Measurements from ENCODE around the gene YIF1B. TPM values are rescaled to one million over a fixed set of nuclear protein-coding genes. Genes with fewer than 3 reads are reported as not detected.

The YIF1B gene
- total and polyA plus RNA-seq, 9 of the 15 experiments (the other 6 are each of a cell fraction or from before 2014, with no cell fraction given), result 8.5 to 586 (median 323) TPM

DNA sequence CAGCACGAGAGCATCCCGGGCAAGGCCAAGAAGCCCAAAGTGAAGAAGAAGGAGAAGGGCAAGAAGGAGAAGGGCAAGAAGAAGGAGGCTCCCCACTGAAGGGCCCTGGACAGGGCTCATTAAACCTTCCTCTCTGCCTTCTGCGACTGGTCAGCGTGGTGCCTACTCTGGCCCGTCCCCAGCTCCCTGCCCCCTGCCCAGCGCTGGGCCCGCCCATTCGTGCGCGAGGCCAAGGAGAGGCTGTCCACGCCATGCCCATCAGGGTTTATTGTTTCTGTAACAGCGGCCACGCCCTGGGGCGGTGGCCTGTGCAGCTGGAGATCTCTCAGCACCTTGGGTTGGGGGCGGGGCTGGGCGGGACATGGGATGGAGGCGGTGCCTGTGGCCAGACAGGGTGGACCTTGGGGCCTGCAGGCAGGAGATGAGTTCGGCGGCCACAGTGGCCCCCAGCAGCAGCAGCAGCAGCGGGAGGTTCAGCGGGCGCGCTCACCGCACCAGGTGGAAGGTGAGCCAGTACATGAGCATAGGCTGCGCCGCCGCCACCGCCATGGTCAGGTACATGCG is 10.8 kb downstream of the YIF1B start (continued):
- TF ChIP-seq ZFP1 (CRISPR knock-in tag; IDR thresholded peaks at IDR 0.05) (no peak), HNRNPLL (IDR thresholded peaks at IDR 0.05; ENCODE audit: low read depth, low read length, poor library complexity, severe bottlenecking) (no peak), MAZ (CRISPR knock-in tag; conservative IDR thresholded peaks at IDR 0.05 in 1 of 2, IDR thresholded peaks at IDR 0.05 in 1 of 2) (peak; percentile 44 to 96; a peak in 3 of 4 replicates), TCF3 (CRISPR knock-in tag; IDR thresholded peaks at IDR 0.05) (peak; percentile 59; the same call in 1 of the 2 replicates), HDAC1 (IDR thresholded peaks at IDR 0.05) (0 out of 4 replicates have a peak, but pooled peaks of 1 of the 2 experiments have one; percentile 44), DMBX1 (CRISPR knock-in tag; IDR thresholded peaks at IDR 0.05; ENCODE audit: borderline replicate concordance) (no peak), SOX6 (IDR thresholded peaks at IDR 0.05) (peak; percentile 40; the same call in 1 of the 2 replicates), POLR3G (IDR thresholded peaks at IDR 0.05; ENCODE audit: extremely low read depth, insufficient read length, insufficient replicate concordance) (no peak), POLR2A (conservative IDR thresholded peaks at IDR 0.05) (peak; percentile 49), POLR2B (IDR thresholded peaks at IDR 0.05; ENCODE audit: low read depth, partially characterized antibody) (peak; percentile 66), EP300 (IDR thresholded peaks at IDR 0.05; ENCODE audit: low read length) (peak; percentile 30; the same call in 1 of the 2 replicates), TRIM28 (IDR thresholded peaks at IDR 0.05) (no peak), ZC3H8 (IDR thresholded peaks at IDR 0.05) (no peak), ZNF239 (CRISPR knock-in tag; IDR thresholded peaks at IDR 0.05) (no peak), KLF16 (IDR thresholded peaks at IDR 0.05) (0 out of 2 replicates have a peak, but pooled peaks have one; percentile 12), TCF7 (IDR thresholded peaks at IDR 0.05; ENCODE audit: borderline replicate concordance) (0 out of 2 replicates have a peak, but pooled peaks have one; percentile 17), MEIS2 (IDR thresholded peaks at IDR 0.05; ENCODE audit: partially characterized antibody) (peak; percentile 100), RB1 (IDR thresholded peaks at IDR 0.05; ENCODE audit: low read depth) (peak; percentile 30; the same call in 1 of the 2 replicates), CCNT2 (IDR thresholded peaks at IDR 0.05; ENCODE audit: borderline replicate concordance, extremely low read depth, insufficient read length, low read depth, low read length) (peak; percentile 50), ZNF778 (CRISPR knock-in tag; IDR thresholded peaks at IDR 0.05) (no peak)
- TF ChIP-seq, protein P1, sequence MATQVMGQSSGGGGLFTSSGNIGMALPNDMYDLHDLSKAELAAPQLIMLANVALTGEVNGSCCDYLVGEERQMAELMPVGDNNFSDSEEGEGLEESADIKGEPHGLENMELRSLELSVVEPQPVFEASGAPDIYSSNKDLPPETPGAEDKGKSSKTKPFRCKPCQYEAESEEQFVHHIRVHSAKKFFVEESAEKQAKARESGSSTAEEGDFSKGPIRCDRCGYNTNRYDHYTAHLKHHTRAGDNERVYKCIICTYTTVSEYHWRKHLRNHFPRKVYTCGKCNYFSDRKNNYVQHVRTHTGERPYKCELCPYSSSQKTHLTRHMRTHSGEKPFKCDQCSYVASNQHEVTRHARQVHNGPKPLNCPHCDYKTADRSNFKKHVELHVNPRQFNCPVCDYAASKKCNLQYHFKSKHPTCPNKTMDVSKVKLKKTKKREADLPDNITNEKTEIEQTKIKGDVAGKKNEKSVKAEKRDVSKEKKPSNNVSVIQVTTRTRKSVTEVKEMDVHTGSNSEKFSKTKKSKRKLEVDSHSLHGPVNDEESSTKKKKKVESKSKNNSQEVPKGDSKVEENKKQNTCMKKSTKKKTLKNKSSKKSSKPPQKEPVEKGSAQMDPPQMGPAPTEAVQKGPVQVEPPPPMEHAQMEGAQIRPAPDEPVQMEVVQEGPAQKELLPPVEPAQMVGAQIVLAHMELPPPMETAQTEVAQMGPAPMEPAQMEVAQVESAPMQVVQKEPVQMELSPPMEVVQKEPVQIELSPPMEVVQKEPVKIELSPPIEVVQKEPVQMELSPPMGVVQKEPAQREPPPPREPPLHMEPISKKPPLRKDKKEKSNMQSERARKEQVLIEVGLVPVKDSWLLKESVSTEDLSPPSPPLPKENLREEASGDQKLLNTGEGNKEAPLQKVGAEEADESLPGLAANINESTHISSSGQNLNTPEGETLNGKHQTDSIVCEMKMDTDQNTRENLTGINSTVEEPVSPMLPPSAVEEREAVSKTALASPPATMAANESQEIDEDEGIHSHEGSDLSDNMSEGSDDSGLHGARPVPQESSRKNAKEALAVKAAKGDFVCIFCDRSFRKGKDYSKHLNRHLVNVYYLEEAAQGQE (IDR thresholded peaks at IDR 0.05; ENCODE audit: borderline replicate concordance), result no peak
- TF ChIP-seq, protein P1 (CRISPR knock-in tag; IDR thresholded peaks at IDR 0.05; ENCODE audit: low read depth), result 0 out of 2 replicates have a peak, but pooled peaks have one; percentile 9
- TF ChIP-seq, protein P2, sequence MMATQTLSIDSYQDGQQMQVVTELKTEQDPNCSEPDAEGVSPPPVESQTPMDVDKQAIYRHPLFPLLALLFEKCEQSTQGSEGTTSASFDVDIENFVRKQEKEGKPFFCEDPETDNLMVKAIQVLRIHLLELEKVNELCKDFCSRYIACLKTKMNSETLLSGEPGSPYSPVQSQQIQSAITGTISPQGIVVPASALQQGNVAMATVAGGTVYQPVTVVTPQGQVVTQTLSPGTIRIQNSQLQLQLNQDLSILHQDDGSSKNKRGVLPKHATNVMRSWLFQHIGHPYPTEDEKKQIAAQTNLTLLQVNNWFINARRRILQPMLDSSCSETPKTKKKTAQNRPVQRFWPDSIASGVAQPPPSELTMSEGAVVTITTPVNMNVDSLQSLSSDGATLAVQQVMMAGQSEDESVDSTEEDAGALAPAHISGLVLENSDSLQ (IDR thresholded peaks at IDR 0.05), result peak; percentile 85

Measured in K562 (cell line).